HepG2 (cell line): Measurements from ENCODE around the gene MYH16. TPM values are rescaled to one million over a fixed set of nuclear protein-coding genes. Genes with fewer than 3 reads are reported as not detected.
A peak's percentile ranks its signal among the peaks of the same experiment; 100 is the strongest.

Experiments
- ATAC-seq: fragments of 200-7000 bp; cut with Tn5 transposase; 3 replicates; pipeline ENCODE4 v1.9.1; 2020; ENCODE audit warnings: mild to moderate bottlenecking, moderate library complexity
- BruUV-seq: library from RNA; stranded (reverse); fragments of 400-500 nt; replicated peaks from 2 replicates; lab custom pipeline; 2021; lab: Mats Ljungman, UMichigan
- CTCF ChIA-PET: fragments of 300-600 bp; formaldehyde crosslinking; extraction: SDS; loops from one replicate; lab custom pipeline; 2021; ENCODE audit warnings: low total read pairs, inconsistent platforms, low intra/inter-chr PET ratio; lab: Yijun Ruan, JAX
- POLR2A ChIA-PET: fragments of 350-600 bp; sonication (Branson Sonifier 250); formaldehyde crosslinking; loops from one replicate; lab custom pipeline; 2020; ENCODE audit warnings: antibody characterized with exemption, inconsistent platforms; lab: Yijun Ruan, JAX
- DNase-seq: peaks from one replicate; pipeline ENCODE4 v3.0.0-alpha.2; 2015; ENCODE audit warnings: low spot score
- FAIRE-seq: peaks from 3 replicates; lab custom pipeline; 2011; peaks lifted over from hg19 to GRCh38; lab: Jason Lieb, UNC
- H2AFZ ChIP-seq: one replicate; pipeline ENCODE4 v1.6.1; 2011; ENCODE audit warnings: low read length, inconsistent platforms
- H3K27ac ChIP-seq: fragments of 300-600 bp; 3 replicates; pipeline ENCODE4 v1.8.0; 2011; ENCODE audit warnings: mixed run types, mild to moderate bottlenecking, mixed read lengths, low read length, inconsistent platforms; ENCODE audit not compliant: insufficient read depth; ENCODE audit errors: extremely low read length
- H3K27me3 ChIP-seq, 2 experiments: fragments of 200-600 bp in 1 of 2; 2 replicates in 1 of 2; 3 replicates in 1 of 2; pipeline versions ENCODE4 v1.6.0 to v1.8.0; 2011; ENCODE audit warnings: low read length in 2 of 2, mild to moderate bottlenecking in 2 of 2, moderate library complexity in 2 of 2, inconsistent platforms in 1 of 2; ENCODE audit not compliant: insufficient read depth in 2 of 2, control insufficient read depth in 1 of 2
- H3K36me3 ChIP-seq, 2 experiments: fragments of 200-600 bp in 1 of 2; replicated peaks in 1 of 2; 2 replicates in 1 of 2; 3 replicates in 1 of 2; pipeline versions ENCODE4 v1.5.1 to v1.8.0; 2011; ENCODE audit warnings: low read length in 2 of 2, inconsistent platforms in 1 of 2; ENCODE audit not compliant: insufficient read depth in 2 of 2, control insufficient read depth in 1 of 2
- H3K4me1 ChIP-seq: 2 replicates; pipeline ENCODE4 v1.5.1; 2012; ENCODE audit warnings: low read length, inconsistent platforms; ENCODE audit not compliant: insufficient read depth
- H3K4me2 ChIP-seq: 2 replicates; pipeline ENCODE4 v1.6.0; 2011; ENCODE audit warnings: low read depth, low read length, inconsistent platforms
- H3K4me3 ChIP-seq, 3 experiments: fragments of 200-600 bp in 1 of 3; sonication (generic), shearing (Covaris generic) in 1 of 3; replicated peaks in 1 of 3; 2 replicates each; pipeline ENCODE4 v1.5.1; 2011 to 2016; ENCODE audit warnings: low read length in 3 of 3, inconsistent platforms in 2 of 3, low read depth in 2 of 3, mild to moderate bottlenecking in 2 of 3, control low read depth in 1 of 3, mixed read lengths in 1 of 3; ENCODE audit not compliant: insufficient read depth in 1 of 3
- H3K79me2 ChIP-seq: one replicate; pipeline ENCODE4 v1.6.1; 2011; ENCODE audit warnings: low read length, inconsistent platforms; ENCODE audit not compliant: insufficient read depth
- H3K9ac ChIP-seq: 2 replicates; pipeline ENCODE4 v1.6.0; 2011; ENCODE audit warnings: mild to moderate bottlenecking, low read depth, low read length, inconsistent platforms; ENCODE audit not compliant: insufficient read depth
- H3K9me3 ChIP-seq: 2 replicates; pipeline ENCODE4 v1.5.1; 2012; ENCODE audit warnings: mild to moderate bottlenecking, low read length
- H4K20me1 ChIP-seq: 2 replicates; pipeline ENCODE4 v1.6.0; 2011; ENCODE audit warnings: inconsistent platforms, mild to moderate bottlenecking, low read length, moderate library complexity; ENCODE audit not compliant: insufficient read depth
- MAFF ChIP-seq: IDR thresholded peaks from 2 replicates; pipeline ENCODE4 v1.6.1; 2011; ENCODE audit warnings: low read depth, low read length, improper control_type of control experiment
- MAFK ChIP-seq, 2 experiments: IDR thresholded peaks in 1 of 2; conservative IDR thresholded peaks in 1 of 2; 2 replicates each; pipeline ENCODE4 v1.6.1; 2011; ENCODE audit warnings: improper control_type of control experiment in 2 of 2, low read length in 2 of 2
- RBM39 ChIP-seq: fragments of 200-400 bp; formaldehyde crosslinking; IDR thresholded peaks from one replicate; pipeline ENCODE4 v1.6.1; 2018; ENCODE audit warnings: antibody characterized with exemption, mild to moderate bottlenecking, low read depth, low read length; ENCODE audit not compliant: poor library complexity, severe bottlenecking
- ZNF496 ChIP-seq: sonication (generic); formaldehyde crosslinking; IDR thresholded peaks from 2 replicates; pipeline ENCODE4 v1.8.1; 2023; ENCODE audit warnings: mild to moderate bottlenecking, moderate library complexity, missing genetic modification reagents; ENCODE audit not compliant: insufficient replicate concordance
- ZNF567 ChIP-seq: sonication (generic); formaldehyde crosslinking; IDR thresholded peaks from 2 replicates; pipeline ENCODE4 v1.8.1; 2023; ENCODE audit warnings: mild to moderate bottlenecking, missing genetic modification reagents, borderline replicate concordance
- ZNF75D ChIP-seq: sonication (generic); formaldehyde crosslinking; IDR thresholded peaks from 2 replicates; pipeline ENCODE4 v1.8.1; 2023; ENCODE audit warnings: missing genetic modification reagents, mild to moderate bottlenecking, borderline replicate concordance
- ZNF879 ChIP-seq: sonication (generic); formaldehyde crosslinking; IDR thresholded peaks from 2 replicates; pipeline ENCODE4 v1.8.1; 2023; ENCODE audit warnings: missing genetic modification reagents
- WGBS: methylation state at CpG from one replicate; pipeline ENCODE4 v1.1.6; 2017; ENCODE audit warnings: low lambda C conversion rate; 5-methylcytosine and 5-hydroxymethylcytosine counted together
- in situ Hi-C: cut with HindIII; loops from 2 replicates; pipeline ENCODE4 v1.10.0; 2017; ENCODE audit warnings: low pct_unique_long_range_greater_than_20kb; ENCODE audit not compliant: extremely low pct_ligation_motif_present
- intact Hi-C: fragments of 100-400 bp; cut with micrococcal nuclease; formaldehyde crosslinking; loops from one replicate; pipeline ENCODE4 v1.10.0; 2022; ENCODE audit not compliant: unreplicated experiment
- polyA plus RNA-seq, 8 experiments: library from polyadenylated mRNA; depleted of rRNA in 3 of 8; stranded (reverse) in 7 of 8; unstranded in 1 of 8; fragments of >200 nt; fragmentation: Illumina TruSeq in 4 of 8; extraction: Trizol in 4 of 8; gene quantifications; 2 replicates each; pipeline versions ENCODE4 v1.2.1 to v1.2.3, GENCODE V29; 2011 to 2016; ENCODE audit warnings: low read depth in 4 of 8, missing spikeins in 1 of 8, mixed read lengths in 1 of 8; ENCODE audit not compliant: insufficient read depth in 1 of 8
- total RNA-seq, 5 experiments: library from RNA; depleted of rRNA; stranded (reverse); fragments of >200 nt; fragmentation: Illumina TruSeq; extraction: Trizol; gene quantifications; 2 replicates each; pipeline ENCODE4 v1.2.3, GENCODE V29; 2016; ENCODE audit warnings: low read depth in 1 of 5
- TF ChIP-seq, protein P1 (sequence below): sonication (generic); formaldehyde crosslinking; IDR thresholded peaks from 2 replicates; pipeline ENCODE4 v1.4.0; 2020; ENCODE audit warnings: low read depth, mild to moderate bottlenecking, missing genetic modification reagents

MYH16 gene
- total and polyA plus RNA-seq, 2 of the 13 experiments (the other 11 are each of a cell fraction or from before 2014, with no cell fraction given): 0.05 to 0.15 TPM

DNA sequence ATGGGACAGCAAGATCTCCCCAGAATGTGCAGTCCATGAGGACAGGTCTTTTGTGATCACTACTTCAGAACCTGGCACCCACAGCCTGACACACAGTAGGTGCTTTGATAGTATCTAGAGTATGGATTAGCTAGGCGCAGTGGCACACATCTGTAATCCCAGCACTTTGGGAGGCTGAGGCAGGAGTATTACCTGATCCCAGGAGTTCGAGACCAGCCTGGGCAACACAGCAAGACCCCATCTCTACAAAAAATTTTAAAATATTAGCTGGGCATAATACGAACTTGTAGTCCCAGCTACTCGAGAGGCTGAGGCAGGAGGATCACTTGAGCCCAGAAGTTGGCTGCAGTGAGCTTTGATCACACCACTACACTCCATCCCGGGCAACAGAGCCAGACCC, 79.6 kb downstream of the MYH16 start:
- H3K36me3 ChIP-seq: peaks cover 11 to 61% of the 10 kb centered on the region in 2 experiments; a peak in 4 of 5 replicates
- TF ChIP-seq ZNF879: no peak
- TF ChIP-seq, protein P1, sequence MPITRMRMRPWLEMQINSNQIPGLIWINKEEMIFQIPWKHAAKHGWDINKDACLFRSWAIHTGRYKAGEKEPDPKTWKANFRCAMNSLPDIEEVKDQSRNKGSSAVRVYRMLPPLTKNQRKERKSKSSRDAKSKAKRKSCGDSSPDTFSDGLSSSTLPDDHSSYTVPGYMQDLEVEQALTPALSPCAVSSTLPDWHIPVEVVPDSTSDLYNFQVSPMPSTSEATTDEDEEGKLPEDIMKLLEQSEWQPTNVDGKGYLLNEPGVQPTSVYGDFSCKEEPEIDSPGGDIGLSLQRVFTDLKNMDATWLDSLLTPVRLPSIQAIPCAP (CRISPR knock-in tag): no peak
- TF ChIP-seq RBM39: no peak
- no peak overlapping the region for H3K27ac ChIP-seq
- no peak overlapping the region for H3K9ac ChIP-seq
- no peaks in the 10 kb centered on the region for H3K4me1 ChIP-seq
- DNase-seq (no peak), ATAC-seq (no peak), FAIRE-seq (no peak)
- H3K9me3 ChIP-seq: no peaks in the 10 kb centered on the region
- no TSS peak for BruUV-seq
- H4K20me1 ChIP-seq: no peaks in the 10 kb centered on the region
- intact Hi-C loops: no loop called here
- CTCF ChIA-PET: no interaction called here
- no peak overlapping the region for H3K4me3 ChIP-seq
- no peak overlapping the region for H3K4me2 ChIP-seq
- no peaks in the 10 kb centered on the region for H3K79me2 ChIP-seq
- no peak overlapping the region for H2AFZ ChIP-seq
- 100% methylated on average over 5 of the region's 5 CpGs for WGBS
- POLR2A ChIA-PET: no interaction called here
- no peaks in the 10 kb centered on the region for H3K27me3 ChIP-seq
- in situ Hi-C loops: no loop called here

DNA sequence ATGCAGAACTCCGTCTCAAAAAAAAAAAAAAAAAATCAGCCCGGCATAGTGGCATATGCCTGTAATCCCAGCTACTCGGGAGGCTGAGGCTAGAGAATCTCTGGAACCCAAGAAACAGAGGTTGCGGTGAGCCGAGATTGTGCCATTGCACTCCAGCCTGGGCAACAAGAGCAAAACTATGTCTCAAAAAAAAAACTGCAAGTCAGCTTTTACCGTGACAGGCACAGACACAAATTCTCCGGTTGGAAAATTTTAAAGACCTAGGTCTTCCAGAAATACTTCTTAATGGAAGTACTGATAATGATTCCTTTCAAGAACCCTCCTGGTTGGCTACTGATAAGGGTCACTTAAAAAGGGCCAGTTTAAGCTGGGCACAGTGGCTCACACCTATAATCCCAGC, 82.5 kb downstream of the MYH16 start:
- DNase-seq (no peak), ATAC-seq (no peak), FAIRE-seq (no peak)
- no peak overlapping the region for H3K4me3 ChIP-seq
- H3K9me3 ChIP-seq: no peaks in the 10 kb centered on the region
- peaks cover 21 to 63% of the 10 kb centered on the region in 2 experiments; a peak in 4 of 5 replicates for H3K36me3 ChIP-seq
- WGBS: 98% methylated on average over 7 of the region's 7 CpGs
- ChIA-PET CTCF (no interaction called here), POLR2A (no interaction called here)
- H4K20me1 ChIP-seq: no peaks in the 10 kb centered on the region
- H2AFZ ChIP-seq: no peak overlapping the region
- no peaks in the 10 kb centered on the region for H3K27me3 ChIP-seq
- intact Hi-C loops (no loop called here), in situ Hi-C loops (no loop called here)
- H3K9ac ChIP-seq: no peak overlapping the region
- no peaks in the 10 kb centered on the region for H3K4me1 ChIP-seq
- BruUV-seq: no TSS peak
- no peaks in the 10 kb centered on the region for H3K79me2 ChIP-seq
- H3K27ac ChIP-seq: no peak overlapping the region
- no peak for TF ChIP-seq ZNF567
- TF ChIP-seq ZNF75D (CRISPR knock-in tag): no peak
- TF ChIP-seq MAFF: peak; percentile 70
- TF ChIP-seq ZNF496: no peak
- peak; percentile 63 to 77 for TF ChIP-seq MAFK (conservative IDR thresholded peaks at IDR 0.05 in 1 of 2, IDR thresholded peaks at IDR 0.05 in 1 of 2; ENCODE audit: low read length in 2 of 2)
- H3K4me2 ChIP-seq: no peak overlapping the region
